Ovary (tissue), 3 donors: ENCODE data around the gene LBX2.
A peak's percentile ranks its signal among the peaks of the same experiment; 100 is the strongest.

Source experiments
- CTCF ChIP-seq, 3 donors: fragments of 450-650 bp in 2 of 3; fragments of 200-600 bp in 1 of 3; IDR thresholded peaks; one replicate each; pipeline versions ENCODE4 v1.5.1 to v1.8.0; 2016 to 2022; ENCODE audit warnings: antibody characterized with exemption in 3 of 3, mild to moderate bottlenecking in 1 of 3
- EP300 ChIP-seq: sonication (generic); formaldehyde crosslinking; IDR thresholded peaks from one replicate; pipeline ENCODE4 v1.6.1; 2017; ENCODE audit warnings: antibody characterized with exemption
- POLR2A ChIP-seq: fragments of 450-650 bp; IDR thresholded peaks from one replicate; pipeline ENCODE4 v1.6.1; 2017; ENCODE audit warnings: antibody characterized with exemption, mild to moderate bottlenecking, moderate library complexity
- donor health status: DM: no; HTN: no; CAD: no.

- TF ChIP-seq CTCF (IDR thresholded peaks at IDR 0.05) (no peak), POLR2A (peak; percentile 85), EP300 (peak; percentile 79)
Observed at GRCh38 chr2:74529357-74530238, 30.2 kb upstream of the LBX2 start, which contains the start of the genes AUP1 and HTRA2.
